Stimulated activated memory B cell treated with anti-CD40 and anti-IgM and Interleukin-4, amounts not matched to agents 10 μg/mL and 1 μg/mL and 100 μg/mL, for 72 hours (primary cell): Measurements from ENCODE around the gene PFDN1.

Experiments used
- ATAC-seq: fragments of 150-1000 bp; cut with Tn5 transposase; 2 replicates; pipeline ENCODE4 v1.10.0; 2021
- H3K27ac Mint-ChIP-seq: one replicate; pipeline ENCODE4 v1.8.0; 2022; ENCODE audit warnings: mild to moderate bottlenecking, mixed read lengths
- H3K27me3 Mint-ChIP-seq: one replicate; pipeline ENCODE4 v1.8.0; 2022; ENCODE audit warnings: mixed read lengths
- H3K36me3 Mint-ChIP-seq: one replicate; pipeline ENCODE4 v1.8.0; 2022; ENCODE audit warnings: mixed read lengths
- H3K4me1 Mint-ChIP-seq: one replicate; pipeline ENCODE4 v1.8.0; 2022; ENCODE audit warnings: mixed read lengths
- H3K4me3 Mint-ChIP-seq: one replicate; pipeline ENCODE4 v1.8.0; 2022; ENCODE audit warnings: mild to moderate bottlenecking, moderate library complexity, mixed read lengths
- H3K9me3 Mint-ChIP-seq: one replicate; pipeline ENCODE4 v1.8.0; 2022; ENCODE audit warnings: mixed read lengths

The PFDN1 gene

GRCh38 chr5:140261403-140262171 lies 41.3 kb downstream of the PFDN1 start:
- no peak overlapping the region for H3K4me3 Mint-ChIP-seq
- H3K36me3 Mint-ChIP-seq: peaks cover 47% of the 10 kb centered on the region
- H3K4me1 Mint-ChIP-seq: peaks cover 16% of the 10 kb centered on the region
- no peaks in the 10 kb centered on the region for H3K27me3 Mint-ChIP-seq
- no peaks in the 10 kb centered on the region for H3K9me3 Mint-ChIP-seq
- no peak overlapping the region for H3K27ac Mint-ChIP-seq
- ATAC-seq: no peak

DNA sequence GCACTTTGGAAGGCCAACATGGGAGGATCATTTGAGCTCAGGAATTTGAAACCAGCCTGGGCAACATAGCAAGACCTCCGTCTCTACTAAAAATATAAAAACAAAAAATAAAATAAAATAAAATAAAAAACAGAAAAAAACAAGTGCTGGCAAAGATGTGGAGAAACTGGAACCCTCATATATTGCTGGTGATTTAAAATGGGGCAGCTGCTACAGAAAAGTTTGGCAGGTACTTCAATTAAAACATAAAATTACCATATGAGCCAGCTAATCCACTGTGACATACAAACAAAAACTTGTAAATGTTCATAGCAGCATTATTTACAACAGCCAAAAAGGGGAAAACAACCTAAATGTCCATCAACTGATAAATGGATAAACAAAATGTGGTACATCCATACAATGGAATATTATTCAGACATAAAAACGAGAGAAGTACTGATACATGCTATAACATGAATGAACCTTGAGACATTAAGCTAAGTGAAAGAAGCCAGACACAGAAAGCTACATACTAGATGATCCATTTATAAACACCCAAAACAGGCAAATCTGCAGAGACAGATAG lies 42.7 kb downstream of the PFDN1 start:
- Mint-ChIP-seq H3K27me3 (no peaks in the 10 kb centered on the region), H3K4me1 (peaks cover 2% of the 10 kb centered on the region), H3K27ac (no peak overlapping the region), H3K4me3 (no peak overlapping the region), H3K36me3 (peaks cover 38% of the 10 kb centered on the region), H3K9me3 (no peaks in the 10 kb centered on the region)
- ATAC-seq: no peak

GRCh38 chr5:140259500-140259899 lies 43.4 kb downstream of the PFDN1 start:
- Mint-ChIP-seq H3K4me3 (no peak overlapping the region), H3K9me3 (no peaks in the 10 kb centered on the region), H3K27ac (no peak overlapping the region), H3K4me1 (no peaks in the 10 kb centered on the region), H3K27me3 (no peaks in the 10 kb centered on the region), H3K36me3 (peaks cover 38% of the 10 kb centered on the region)
- ATAC-seq: no peak

DNA sequence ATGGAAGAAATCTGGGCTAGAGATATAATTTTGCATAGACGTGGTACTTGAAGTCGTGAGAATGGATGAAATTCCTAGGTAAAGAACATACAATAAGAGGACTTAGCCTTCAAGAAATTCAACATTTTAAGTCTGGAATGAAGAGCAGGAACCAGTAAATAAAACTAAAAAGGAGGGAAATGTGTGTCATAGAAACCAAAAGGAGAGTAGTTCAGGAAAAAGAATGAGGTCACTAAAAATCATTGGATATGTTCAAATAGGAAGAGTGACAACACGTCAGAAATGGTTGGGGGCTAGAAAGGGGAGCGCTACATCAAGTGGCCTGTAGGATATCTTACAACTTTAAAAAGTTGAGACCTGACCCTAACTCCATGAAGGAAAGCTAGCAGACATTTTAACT lies 44.0 kb downstream of the PFDN1 start:
- H3K4me3 Mint-ChIP-seq: no peak overlapping the region
- H3K4me1 Mint-ChIP-seq: no peaks in the 10 kb centered on the region
- H3K9me3 Mint-ChIP-seq: no peaks in the 10 kb centered on the region
- no peaks in the 10 kb centered on the region for H3K27me3 Mint-ChIP-seq
- H3K36me3 Mint-ChIP-seq: peaks cover 38% of the 10 kb centered on the region
- no peak overlapping the region for H3K27ac Mint-ChIP-seq
- ATAC-seq: no peak

- H3K36me3 Mint-ChIP-seq: peaks cover 38% of the 10 kb centered on the region
- H3K4me1 Mint-ChIP-seq: no peaks in the 10 kb centered on the region
- no peak for ATAC-seq
- no peak overlapping the region for H3K4me3 Mint-ChIP-seq
- H3K27ac Mint-ChIP-seq: no peak overlapping the region
- no peaks in the 10 kb centered on the region for H3K27me3 Mint-ChIP-seq
- no peaks in the 10 kb centered on the region for H3K9me3 Mint-ChIP-seq
These were observed 44.9 kb downstream of the PFDN1 start for GRCh38 chr5:140258016-140258415.

- H3K27me3 Mint-ChIP-seq: no peaks in the 10 kb centered on the region
- H3K4me3 Mint-ChIP-seq: no peak overlapping the region
- peaks cover 8% of the 10 kb centered on the region for H3K4me1 Mint-ChIP-seq
- H3K36me3 Mint-ChIP-seq: peaks cover 33% of the 10 kb centered on the region
- H3K9me3 Mint-ChIP-seq: no peaks in the 10 kb centered on the region
- no peak for ATAC-seq
- H3K27ac Mint-ChIP-seq: no peak overlapping the region
These were observed 46.2 kb downstream of the PFDN1 start for GRCh38 chr5:140256726-140257125.

GRCh38 chr5:140255460-140256157 lies 47.3 kb downstream of the PFDN1 start:
- ATAC-seq: no peak
- Mint-ChIP-seq H3K4me1 (peaks cover 16% of the 10 kb centered on the region), H3K27ac (no peak overlapping the region), H3K36me3 (peaks cover 33% of the 10 kb centered on the region), H3K9me3 (no peaks in the 10 kb centered on the region), H3K4me3 (no peak overlapping the region), H3K27me3 (no peaks in the 10 kb centered on the region)

GRCh38 chr5:140253985-140254384 lies 48.9 kb downstream of the PFDN1 start:
- Mint-ChIP-seq H3K4me3 (no peak overlapping the region), H3K9me3 (no peaks in the 10 kb centered on the region), H3K27me3 (no peaks in the 10 kb centered on the region), H3K4me1 (peaks cover 31% of the 10 kb centered on the region), H3K36me3 (peaks cover 32% of the 10 kb centered on the region), H3K27ac (no peak overlapping the region)
- no peak for ATAC-seq

DNA sequence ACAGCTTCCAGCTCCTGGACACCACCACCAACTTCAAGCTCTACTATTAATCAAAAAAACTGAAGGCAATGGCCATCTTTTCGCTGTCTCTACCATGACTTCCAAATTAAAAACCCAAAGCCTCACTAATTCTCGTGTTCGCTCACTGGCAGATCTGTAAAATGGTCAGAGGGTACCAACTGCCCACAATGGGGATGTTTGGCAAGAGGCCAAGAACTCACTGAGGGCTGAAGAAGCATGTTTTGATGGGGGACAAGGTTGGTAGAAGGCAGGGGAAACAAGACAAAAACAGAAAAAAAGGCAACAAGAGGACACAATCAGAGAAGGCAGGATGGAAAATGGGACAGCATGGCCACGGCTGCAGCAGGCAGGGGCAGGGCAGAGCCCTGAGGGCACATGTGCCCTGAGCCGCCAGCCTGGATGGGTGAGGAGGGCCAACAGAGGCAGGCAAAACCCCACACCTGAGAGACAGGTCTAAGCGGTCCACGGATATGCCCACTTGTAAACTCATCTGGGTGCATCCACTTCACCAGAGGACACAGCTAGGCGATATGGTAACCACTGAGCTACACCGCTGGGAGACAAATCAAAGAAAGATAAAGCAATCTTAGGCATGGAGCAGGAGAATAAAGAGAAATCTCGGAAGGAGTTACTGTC lies 50.3 kb downstream of the PFDN1 start:
- Mint-ChIP-seq H3K36me3 (peaks cover 18% of the 10 kb centered on the region), H3K27me3 (no peaks in the 10 kb centered on the region), H3K27ac (peak overlapping the region; percentile 48), H3K9me3 (no peaks in the 10 kb centered on the region), H3K4me3 (no peak overlapping the region), H3K4me1 (peaks cover 31% of the 10 kb centered on the region)
- ATAC-seq: no peak

DNA sequence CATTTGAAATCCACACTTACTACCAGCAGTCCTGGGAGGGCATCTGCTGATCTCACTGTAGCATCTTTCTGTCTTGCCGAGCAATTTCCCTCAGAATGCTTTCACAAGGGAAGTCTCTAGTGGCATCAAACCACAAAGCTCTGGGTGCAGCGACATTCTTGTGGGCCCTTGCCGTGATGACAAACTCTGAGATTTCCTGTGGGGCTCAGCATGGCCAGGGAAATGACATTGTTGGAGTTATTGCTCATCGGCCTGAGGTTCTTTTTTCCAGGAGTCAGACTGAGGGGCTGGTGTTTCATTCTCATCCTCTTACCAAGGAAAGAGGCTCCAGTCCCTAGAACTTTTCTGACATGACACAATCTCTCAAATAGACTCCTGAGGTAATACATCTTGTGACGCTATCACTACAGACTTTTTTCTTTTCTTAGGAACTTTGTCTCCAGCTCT lies 51.4 kb downstream of the PFDN1 start:
- peak; percentile 88 for ATAC-seq
- no peaks in the 10 kb centered on the region for H3K9me3 Mint-ChIP-seq
- peak overlapping the region; percentile 48 for H3K27ac Mint-ChIP-seq
- no peaks in the 10 kb centered on the region for H3K27me3 Mint-ChIP-seq
- H3K36me3 Mint-ChIP-seq: peaks cover 13% of the 10 kb centered on the region
- peaks cover 31% of the 10 kb centered on the region for H3K4me1 Mint-ChIP-seq
- H3K4me3 Mint-ChIP-seq: no peak overlapping the region

DNA sequence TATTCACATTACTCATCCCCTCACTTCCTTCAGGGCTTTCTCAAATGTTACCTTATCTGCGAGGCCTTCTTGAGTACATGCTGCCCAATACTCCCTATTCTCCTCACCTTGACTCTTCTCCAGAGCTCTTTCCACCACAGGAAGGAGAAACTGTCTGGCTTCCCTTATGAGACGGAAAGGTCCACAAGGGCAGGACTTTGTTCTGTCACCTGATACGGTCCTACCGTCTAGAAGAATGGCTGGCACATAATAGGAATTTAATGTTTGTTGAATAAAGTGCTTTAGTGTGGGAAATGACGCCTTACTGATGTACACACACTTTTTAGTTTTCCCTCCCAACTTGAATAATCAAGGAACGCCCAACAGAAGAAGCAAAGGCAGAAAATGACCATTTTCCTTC lies 52.5 kb downstream of the PFDN1 start:
- no peak overlapping the region for H3K27ac Mint-ChIP-seq
- H3K4me1 Mint-ChIP-seq: peaks cover 35% of the 10 kb centered on the region

DNA sequence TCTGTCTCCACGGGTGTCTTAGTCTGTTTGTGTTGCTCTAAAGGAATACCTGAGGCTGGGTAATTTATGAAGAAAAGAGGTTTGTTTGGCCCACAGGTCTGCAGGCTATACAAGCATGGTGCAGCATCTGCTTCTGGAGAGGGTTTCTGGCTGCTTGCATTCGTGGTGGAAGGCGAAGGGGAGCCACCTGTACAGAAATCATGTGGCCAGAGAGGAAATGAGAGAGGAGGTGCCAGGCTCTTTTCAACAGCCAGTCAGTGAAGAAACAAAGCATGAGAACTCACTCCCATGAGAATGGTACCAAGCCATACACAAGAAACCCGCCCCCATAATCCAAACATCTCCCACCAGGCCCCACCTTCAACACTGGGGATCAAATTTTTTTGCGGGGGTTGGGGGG lies 53.4 kb downstream of the PFDN1 start:
- no peak for ATAC-seq
- Mint-ChIP-seq H3K4me3 (no peak overlapping the region), H3K36me3 (peaks cover 30% of the 10 kb centered on the region), H3K4me1 (peaks cover 44% of the 10 kb centered on the region), H3K27ac (peak overlapping the region; percentile 57), H3K27me3 (no peaks in the 10 kb centered on the region), H3K9me3 (no peaks in the 10 kb centered on the region)

More for the DNA sequence above, 52.5 kb downstream of the PFDN1 start:
- Mint-ChIP-seq H3K4me3 (no peak overlapping the region), H3K9me3 (no peaks in the 10 kb centered on the region), H3K27me3 (no peaks in the 10 kb centered on the region), H3K36me3 (peaks cover 21% of the 10 kb centered on the region)
- no peak for ATAC-seq

- Mint-ChIP-seq H3K27ac (no peak overlapping the region), H3K4me1 (peaks cover 46% of the 10 kb centered on the region)
These were observed 54.5 kb downstream of the PFDN1 start for GRCh38 chr5:140248414-140248813.

DNA sequence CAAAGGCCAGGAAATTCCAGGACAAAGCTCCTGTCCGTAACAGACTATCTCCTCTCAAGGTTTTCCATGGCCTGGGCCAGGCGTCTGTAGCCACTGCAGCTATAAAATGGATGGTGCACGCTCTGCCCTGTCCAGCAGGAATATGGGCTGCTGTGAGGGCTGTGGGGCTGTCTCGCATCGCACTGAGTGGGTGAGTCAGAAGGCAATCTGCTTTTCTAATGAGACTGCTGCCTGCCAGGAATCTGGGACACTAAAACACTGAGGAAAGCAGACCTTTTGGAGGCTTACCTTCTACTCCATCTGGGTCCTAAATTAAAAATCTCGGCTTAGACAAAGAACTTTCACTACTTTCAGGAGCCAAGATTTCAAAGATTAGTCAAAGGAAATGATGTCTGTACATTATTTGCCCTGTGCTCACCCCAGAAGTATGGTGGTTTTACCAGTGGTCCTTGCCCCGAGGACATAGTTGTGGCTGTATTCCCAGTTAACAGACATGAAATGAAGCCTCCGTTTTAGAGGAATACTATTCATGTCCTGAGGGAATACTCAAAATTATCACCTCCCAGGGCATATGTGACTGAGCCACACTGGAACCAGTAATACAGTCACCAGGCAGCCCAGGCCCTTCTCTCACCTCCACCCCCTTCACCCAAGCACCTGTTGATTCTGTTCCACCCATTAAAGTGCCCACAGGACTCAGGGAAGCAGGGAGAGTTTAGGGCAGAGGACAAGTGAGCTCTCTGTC lies 56.4 kb downstream of the PFDN1 start:
- H3K9me3 Mint-ChIP-seq: no peaks in the 10 kb centered on the region
- ATAC-seq: no peak
- no peaks in the 10 kb centered on the region for H3K27me3 Mint-ChIP-seq
- no peak overlapping the region for H3K4me3 Mint-ChIP-seq
- H3K27ac Mint-ChIP-seq: no peak overlapping the region
- H3K36me3 Mint-ChIP-seq: peaks cover 34% of the 10 kb centered on the region
- H3K4me1 Mint-ChIP-seq: peaks cover 36% of the 10 kb centered on the region

More at GRCh38 chr5:140248414-140248813, 54.5 kb downstream of the PFDN1 start:
- no peak for ATAC-seq
- Mint-ChIP-seq H3K4me3 (no peak overlapping the region), H3K27me3 (no peaks in the 10 kb centered on the region), H3K36me3 (peaks cover 34% of the 10 kb centered on the region), H3K9me3 (no peaks in the 10 kb centered on the region)

- Mint-ChIP-seq H3K27me3 (no peaks in the 10 kb centered on the region), H3K4me1 (peaks cover 32% of the 10 kb centered on the region), H3K36me3 (peaks cover 34% of the 10 kb centered on the region), H3K27ac (peak overlapping the region; percentile 48), H3K4me3 (no peak overlapping the region), H3K9me3 (no peaks in the 10 kb centered on the region)
- ATAC-seq: no peak
These were observed 57.0 kb downstream of the PFDN1 start for GRCh38 chr5:140245926-140246325.
